HG02759 (cell line): Measurements from ENCODE around the gene UBE3C.
A peak's percentile ranks its signal among the peaks of the same experiment; 100 is the strongest.

Experiments
- ATAC-seq: cut with Tn5 transposase; IDR thresholded peaks from one replicate; pipeline ENCODE4 v1.9.1; 2021; ENCODE audit warnings: mild to moderate bottlenecking, moderate library complexity; ENCODE audit not compliant: unreplicated experiment

The UBE3C gene

DNA sequence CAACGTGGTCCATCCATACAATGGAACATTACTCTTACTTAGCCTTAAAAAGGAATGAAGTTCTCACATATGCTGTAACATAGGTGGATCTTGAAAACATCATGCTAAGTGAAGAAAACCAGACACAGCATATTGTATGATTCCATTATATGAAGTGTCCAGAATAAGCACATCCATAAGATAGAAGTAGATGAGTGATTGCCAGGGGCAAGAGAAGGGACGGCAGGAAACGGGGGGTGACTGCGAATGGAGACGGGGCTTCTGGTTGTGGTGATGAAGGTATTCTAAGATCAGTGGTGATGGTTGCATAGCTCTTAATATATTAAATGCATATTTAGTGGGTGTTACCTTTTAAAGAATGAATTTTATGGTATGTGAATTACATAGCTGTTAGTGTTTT is 29.8 kb downstream of the UBE3C start:
- ATAC-seq, result no peak

DNA sequence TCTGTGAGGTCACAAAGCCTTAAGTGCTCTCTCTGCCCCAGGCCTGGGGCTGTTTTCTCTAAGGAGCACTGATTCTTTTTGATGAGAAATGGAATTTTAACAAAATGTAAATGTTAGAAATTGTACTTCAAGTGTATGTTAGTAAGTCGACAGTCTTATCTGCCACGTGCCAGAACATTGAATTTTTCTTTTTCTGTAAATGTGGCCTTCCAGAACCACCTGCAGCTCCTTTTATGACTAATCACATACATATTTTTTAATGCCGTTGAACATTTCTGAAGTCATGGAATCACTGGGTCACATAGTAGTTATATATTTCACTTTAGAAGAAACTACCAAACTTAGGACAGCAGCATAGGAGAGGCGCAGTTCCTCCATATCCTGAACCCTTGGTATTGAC is 38.0 kb downstream of the UBE3C start:
- no peak for ATAC-seq

DNA sequence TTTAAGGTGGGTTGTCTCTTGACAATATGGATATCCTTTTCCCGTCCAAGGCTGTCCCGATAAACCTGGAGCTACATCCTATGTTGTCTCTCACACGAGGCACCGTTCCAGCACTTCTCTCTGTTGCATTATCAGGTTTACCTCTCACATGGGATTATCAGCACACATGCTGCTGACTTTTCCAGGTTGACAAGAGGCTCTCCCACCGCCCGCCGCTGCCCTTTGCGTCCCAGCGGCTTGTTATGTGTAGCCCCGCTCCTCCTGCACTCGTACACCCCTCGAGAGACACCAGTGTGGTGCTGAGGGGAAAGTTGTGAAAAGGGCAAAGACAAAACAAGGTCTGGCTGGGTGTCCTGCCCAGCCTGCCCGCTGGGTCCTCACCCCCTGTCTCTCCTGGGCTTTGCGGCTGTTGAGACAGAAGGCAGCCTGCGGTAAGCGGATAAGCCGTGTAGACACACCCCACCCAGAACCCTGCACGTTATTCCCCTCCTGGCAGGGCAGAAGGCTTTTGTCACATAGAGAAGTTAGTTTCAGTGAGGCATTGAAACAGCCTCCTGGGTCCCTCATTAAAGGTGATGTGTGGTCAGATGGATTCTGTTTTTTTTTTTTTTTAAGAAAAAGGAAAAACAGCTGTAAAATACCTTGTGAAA is 38.7 kb downstream of the UBE3C start:
- no peak for ATAC-seq

DNA sequence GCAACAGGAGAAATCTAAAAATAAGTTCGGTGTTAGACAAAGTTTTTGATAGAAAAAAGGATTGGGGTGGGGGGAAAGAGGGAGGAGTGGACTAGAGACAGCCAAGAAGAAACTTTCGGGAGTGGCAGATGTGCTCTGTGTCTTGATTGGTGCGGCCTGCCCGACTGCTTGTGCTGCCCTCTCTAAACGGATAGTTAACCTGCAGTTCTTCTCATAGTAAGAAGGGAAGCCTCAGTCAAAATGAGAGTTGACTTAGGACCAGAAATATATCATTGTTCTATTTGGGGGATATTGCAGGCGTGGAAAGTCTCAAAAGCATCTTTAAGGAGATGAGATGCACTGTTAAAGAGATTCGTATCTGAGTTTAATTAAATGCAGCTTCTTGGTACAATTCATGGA is 39.3 kb downstream of the UBE3C start:
- no peak for ATAC-seq

GRCh38 chr7:157183832-157184231 is 45.1 kb downstream of the UBE3C start:
- ATAC-seq, result no peak

DNA sequence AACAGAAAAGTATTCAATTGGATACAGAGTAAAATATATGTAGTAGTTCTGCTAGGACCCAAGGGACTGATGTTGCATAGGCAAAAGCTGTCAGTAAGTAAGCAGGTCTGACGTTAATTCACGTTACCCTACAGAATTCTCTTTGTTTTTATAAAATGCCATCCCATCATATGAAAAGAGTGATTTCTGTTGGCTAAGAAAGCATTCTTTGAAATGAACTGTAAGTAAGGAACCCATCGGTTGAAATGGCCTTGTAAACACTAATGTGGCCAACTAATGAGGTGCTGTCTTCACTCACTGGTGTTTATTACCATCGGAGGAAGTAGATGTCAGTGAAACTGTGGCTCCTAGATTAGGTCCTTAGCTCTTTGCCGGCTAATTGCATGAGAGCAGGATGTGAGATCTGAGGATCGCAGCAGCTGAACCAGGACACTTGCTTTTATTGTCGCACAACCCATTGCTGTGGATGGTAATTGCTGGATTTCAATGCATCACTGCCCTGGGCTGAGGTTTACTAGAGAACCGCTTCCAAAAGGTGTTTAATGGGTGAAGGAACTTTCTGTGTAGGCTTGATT is 49.5 kb downstream of the UBE3C start:
- no peak for ATAC-seq

DNA sequence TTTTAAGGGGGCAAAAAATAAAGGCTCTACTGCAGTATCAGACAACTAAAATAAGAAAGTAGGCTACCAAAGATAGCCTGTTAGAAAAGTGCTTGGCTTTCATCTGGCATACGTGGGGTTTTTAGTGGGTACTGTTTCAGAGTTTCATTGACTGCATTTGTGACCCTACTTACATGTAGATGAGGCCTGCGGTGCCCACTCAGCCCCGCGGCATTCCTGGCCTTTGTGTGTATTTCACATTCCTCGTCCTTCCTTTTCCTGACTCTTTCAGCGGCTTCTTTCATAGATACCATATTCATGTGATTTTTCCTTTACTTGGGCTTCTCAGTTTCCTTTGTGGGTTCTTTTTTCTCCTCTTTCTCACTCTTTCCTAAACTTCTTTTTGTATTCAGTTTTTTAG is 50.7 kb downstream of the UBE3C start:
- no peak for ATAC-seq

DNA sequence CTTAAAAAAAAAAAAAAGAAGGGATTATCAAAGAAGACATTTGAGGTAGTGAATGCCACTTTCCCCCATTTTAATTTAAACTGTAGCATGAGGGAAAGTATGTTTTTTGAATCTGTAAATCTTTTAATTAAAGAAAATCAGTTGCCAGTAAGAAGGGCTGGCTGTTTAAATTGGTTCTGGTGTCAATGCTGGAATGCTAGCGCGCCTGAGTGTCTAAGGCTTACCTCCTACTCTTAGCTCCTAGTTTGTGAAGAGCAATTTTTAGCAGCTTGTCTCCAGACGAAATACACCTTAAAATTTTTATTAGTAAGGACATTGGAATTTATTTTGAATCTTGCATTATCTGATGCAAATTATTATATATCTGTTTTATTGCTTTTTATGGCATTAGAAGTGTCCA is 54.1 kb downstream of the UBE3C start:
- no peak for ATAC-seq

DNA sequence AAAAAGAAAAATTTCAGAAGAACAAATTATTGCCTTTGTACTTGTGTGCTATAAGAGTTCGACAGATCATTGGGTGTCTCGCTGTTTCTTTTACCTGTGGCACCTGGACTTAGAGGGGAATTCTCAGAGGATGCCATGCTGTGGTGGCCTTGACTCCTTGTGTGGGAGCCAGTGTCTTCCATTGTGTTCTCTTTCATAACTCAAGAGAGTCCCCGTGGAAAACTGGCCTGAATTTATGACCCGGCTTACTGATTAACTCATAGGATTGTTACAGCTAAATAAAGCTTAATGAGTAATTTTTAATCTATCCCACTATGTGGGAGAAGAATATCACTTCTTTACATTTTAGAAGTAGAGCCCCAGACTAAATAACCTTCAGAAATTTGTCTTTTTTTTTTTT is 54.5 kb downstream of the UBE3C start:
- ATAC-seq, result no peak

GRCh38 chr7:157194948-157195347 is 56.2 kb downstream of the UBE3C start:
- no peak for ATAC-seq

DNA sequence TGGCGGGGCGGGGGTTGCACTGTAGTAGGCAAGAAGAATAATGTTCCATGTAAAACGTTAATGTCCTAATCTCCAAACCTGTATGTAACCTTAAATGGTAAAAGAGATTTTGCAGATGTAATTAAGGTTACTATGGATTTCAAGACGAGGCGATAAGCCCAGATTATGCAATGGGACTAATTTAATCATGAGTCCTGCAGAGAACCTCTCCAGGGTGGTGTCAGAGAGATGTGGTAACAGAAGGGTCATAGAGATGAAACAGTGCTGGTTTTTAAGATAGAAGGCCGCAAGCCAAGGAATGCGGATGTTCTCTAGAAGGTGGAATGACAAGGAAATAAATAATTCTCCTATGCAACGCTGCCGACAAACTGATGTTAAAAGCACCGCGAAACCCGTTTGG is 57.1 kb downstream of the UBE3C start:
- ATAC-seq, result no peak

DNA sequence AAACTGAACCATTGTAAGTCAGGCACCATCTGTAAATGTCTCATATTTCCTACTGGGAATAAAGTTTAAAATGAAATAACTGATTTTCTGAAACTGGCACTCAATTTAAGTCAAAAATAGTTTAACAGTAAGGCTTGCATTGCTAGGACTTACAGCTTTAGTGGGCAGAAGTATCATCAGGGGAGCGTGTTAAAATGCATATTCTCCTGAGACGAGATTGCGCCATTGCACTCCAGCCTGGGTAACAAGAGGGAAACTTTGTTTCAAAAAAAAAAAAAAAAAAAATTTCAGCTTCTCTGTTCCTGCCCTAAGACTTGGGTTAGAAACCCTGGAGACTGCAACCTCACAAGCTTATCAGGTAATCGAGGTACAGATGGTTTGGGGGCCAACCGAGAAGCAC is 65.4 kb downstream of the UBE3C start:
- ATAC-seq, result no peak

GRCh38 chr7:157205438-157205837 is 66.7 kb downstream of the UBE3C start:
- no peak for ATAC-seq

GRCh38 chr7:157208571-157209413 is 70.1 kb downstream of the UBE3C start:
- no peak for ATAC-seq

DNA sequence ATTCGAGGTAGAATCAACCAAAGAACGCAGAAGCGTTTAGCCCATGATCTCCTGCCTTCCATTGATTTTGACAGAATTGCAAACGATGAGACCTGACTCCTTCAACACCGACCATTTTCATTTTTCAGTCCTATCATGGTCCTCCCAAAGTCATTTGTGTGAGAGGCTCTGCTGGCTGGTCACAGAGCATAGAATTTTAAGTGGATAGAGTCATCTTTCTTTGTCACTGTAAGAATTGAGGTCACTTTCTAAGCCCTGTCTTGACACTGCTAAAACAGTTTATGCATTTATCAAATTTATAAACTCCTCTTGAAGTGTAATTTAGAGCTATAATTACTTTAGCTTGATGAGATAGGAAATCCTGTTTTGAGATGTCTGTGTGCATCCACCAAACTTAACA is 72.0 kb downstream of the UBE3C start:
- no peak for ATAC-seq

- ATAC-seq, result no peak
Observed at GRCh38 chr7:157211690-157212089, 73.0 kb downstream of the UBE3C start.

GRCh38 chr7:157219154-157219553 is 80.4 kb downstream of the UBE3C start:
- peak; percentile 76 for ATAC-seq

- ATAC-seq, result no peak
Observed at GRCh38 chr7:157220916-157221569, 82.3 kb downstream of the UBE3C start.

- ATAC-seq, result no peak
Observed at GRCh38 chr7:157222687-157223086, 84.0 kb downstream of the UBE3C start.

GRCh38 chr7:157224627-157225026 is 85.9 kb downstream of the UBE3C start:
- ATAC-seq, result no peak

- ATAC-seq, result no peak
Observed at GRCh38 chr7:157228864-157229422, 90.2 kb downstream of the UBE3C start.
